Bone marrow (tissue), 2 donors: ENCODE measurements around the gene IL23R.

ENCODE experiments used
- DNase-seq, 2 donors: peaks; one replicate each; lab custom pipeline; 2025; lab: John Stamatoyannopoulos, UW

Gene IL23R

GRCh38 chr1:67239738-67240137 is 73.5 kb downstream of the IL23R start:
- no peak for DNase-seq

- DNase-seq = no peak
Observed at GRCh38 chr1:67241200-67241746, 75.0 kb downstream of the IL23R start.

- DNase-seq = no peak
Observed at GRCh38 chr1:67242016-67242415, 75.8 kb downstream of the IL23R start.

GRCh38 chr1:67250051-67250653 is 83.9 kb downstream of the IL23R start:
- no peak for DNase-seq

GRCh38 chr1:67256291-67257172 is 90.3 kb downstream of the IL23R start:
- no peak for DNase-seq

- no peak for DNase-seq
Observed at GRCh38 chr1:67257173-67257535, 90.9 kb downstream of the IL23R start.

- no peak for DNase-seq
Observed at GRCh38 chr1:67261680-67262079, 95.4 kb downstream of the IL23R start.

- no peak for DNase-seq
Observed at GRCh38 chr1:67262735-67263134, 96.5 kb downstream of the IL23R start.

- DNase-seq = no peak
Observed at GRCh38 chr1:67264152-67264551, 97.9 kb downstream of the IL23R start.

- peak in 1 of 2 donors; percentile 51 for DNase-seq
Observed at GRCh38 chr1:67264899-67265298, 98.6 kb downstream of the IL23R start.

- no peak for DNase-seq
Observed at GRCh38 chr1:67269061-67269460, 102.8 kb downstream of the IL23R start.

GRCh38 chr1:67270541-67270940 is 104.3 kb downstream of the IL23R start:
- no peak for DNase-seq

GRCh38 chr1:67273591-67273990 is 107.3 kb downstream of the IL23R start:
- no peak for DNase-seq

- no peak for DNase-seq
Observed at GRCh38 chr1:67274623-67275325, 108.5 kb downstream of the IL23R start.

- DNase-seq = no peak
Observed at GRCh38 chr1:67280696-67281095, 114.4 kb downstream of the IL23R start.

- no peak for DNase-seq
Observed at GRCh38 chr1:67281244-67281643, 115.0 kb downstream of the IL23R start.

GRCh38 chr1:67285780-67286488 is 119.7 kb downstream of the IL23R start:
- DNase-seq = no peak

GRCh38 chr1:67290236-67290635 is 124.0 kb downstream of the IL23R start:
- no peak for DNase-seq

- no peak for DNase-seq
Observed at GRCh38 chr1:67294836-67295617, 128.8 kb downstream of the IL23R start.

GRCh38 chr1:67298762-67299161 is 132.5 kb downstream of the IL23R start:
- no peak for DNase-seq

- no peak for DNase-seq
Observed at GRCh38 chr1:67299296-67299695, 133.0 kb downstream of the IL23R start.
